ENCODE measurements around the gene GCHFR. TPM values are rescaled to one million over a fixed set of nuclear protein-coding genes. Genes with fewer than 3 reads are reported as not detected.

The GCHFR gene
- polyA plus RNA-seq, 6 donors from 2014 or later: 22.8 to 40.4 (median 27.6) TPM

DNA sequence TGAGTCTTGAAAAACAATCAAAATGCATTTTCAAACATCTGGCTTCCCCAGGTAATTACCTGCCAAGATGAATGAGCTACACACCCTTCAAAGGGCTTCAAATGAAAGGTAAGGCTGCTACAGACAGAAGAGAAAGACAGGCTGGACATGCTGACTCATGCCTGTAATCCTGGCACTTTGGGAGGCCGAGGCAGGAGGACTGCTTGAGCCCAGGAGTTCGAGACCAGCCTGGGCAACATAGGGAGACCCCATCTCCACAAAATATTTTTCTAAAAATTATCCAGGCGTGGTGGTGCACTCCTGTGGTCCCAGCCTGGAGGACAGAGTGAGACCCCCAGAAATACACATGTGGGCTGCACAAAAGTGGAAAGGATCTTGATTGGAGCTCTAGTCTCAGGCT is 28.5 kb downstream of the GCHFR start:
- DNase-seq: no peak
- no peaks in the 10 kb centered on the region for H3K9me3 Mint-ChIP-seq
- peak overlapping the region in 1 of 6 donors; percentile 32 for H3K27ac Mint-ChIP-seq
- no peaks in the 10 kb centered on the region for H3K27me3 Mint-ChIP-seq
- H3K4me3 Mint-ChIP-seq: no peak overlapping the region
- no peak for ATAC-seq (ENCODE audit: low read depth in 2 of 2)
- H3K36me3 Mint-ChIP-seq: peaks cover 0 to 4% of the 10 kb centered on the region in 2 donors
- peaks cover 22 to 31% (median 27%) of the 10 kb centered on the region in 3 donors for H3K4me1 Mint-ChIP-seq

DNA sequence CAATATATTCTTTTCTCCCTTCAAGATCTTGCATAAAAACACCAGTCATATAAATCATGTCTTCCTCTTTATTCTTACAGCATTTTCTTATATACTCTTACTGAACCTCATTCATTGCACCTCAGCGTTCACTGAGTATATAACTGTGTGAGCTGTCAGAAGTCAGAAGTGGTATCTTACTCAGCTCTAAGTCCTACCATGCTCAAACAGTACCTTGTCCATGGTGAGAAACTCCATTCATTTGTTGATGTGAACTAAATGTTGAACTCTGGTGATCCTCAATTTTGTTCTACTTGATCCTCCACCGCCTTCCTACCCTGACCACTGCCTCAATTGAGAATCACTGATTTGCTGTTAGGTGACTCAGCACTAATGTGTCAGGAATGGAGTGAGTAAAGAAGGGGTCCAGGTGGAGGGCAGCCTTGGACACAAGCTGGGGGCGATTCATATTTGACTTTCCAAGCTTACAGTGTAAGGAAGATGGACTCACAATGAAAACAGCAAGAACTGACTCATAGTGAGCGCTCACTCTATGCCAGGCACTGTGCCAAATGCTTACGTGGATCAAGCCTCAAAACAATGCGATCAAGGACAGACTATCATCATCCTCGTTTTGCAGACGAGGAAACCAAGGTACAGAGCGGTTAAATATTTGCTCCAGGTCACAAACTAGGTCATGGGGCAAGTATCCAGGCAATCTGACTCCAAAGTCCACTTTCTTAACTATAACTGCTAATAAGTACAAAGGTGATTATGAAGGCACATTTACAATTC is 29.5 kb downstream of the GCHFR start:
- Mint-ChIP-seq H3K27ac (peak overlapping the region in 1 of 6 donors; percentile 76), H3K9me3 (no peaks in the 10 kb centered on the region), H3K27me3 (no peaks in the 10 kb centered on the region), H3K4me1 (peaks cover 26 to 30% (median 27%) of the 10 kb centered on the region in 3 donors), H3K36me3 (peaks cover 6 to 10% of the 10 kb centered on the region in 2 donors), H3K4me3 (no peak overlapping the region)
- ATAC-seq (ENCODE audit: low read depth in 2 of 2) (no peak), DNase-seq (no peak)

DNA sequence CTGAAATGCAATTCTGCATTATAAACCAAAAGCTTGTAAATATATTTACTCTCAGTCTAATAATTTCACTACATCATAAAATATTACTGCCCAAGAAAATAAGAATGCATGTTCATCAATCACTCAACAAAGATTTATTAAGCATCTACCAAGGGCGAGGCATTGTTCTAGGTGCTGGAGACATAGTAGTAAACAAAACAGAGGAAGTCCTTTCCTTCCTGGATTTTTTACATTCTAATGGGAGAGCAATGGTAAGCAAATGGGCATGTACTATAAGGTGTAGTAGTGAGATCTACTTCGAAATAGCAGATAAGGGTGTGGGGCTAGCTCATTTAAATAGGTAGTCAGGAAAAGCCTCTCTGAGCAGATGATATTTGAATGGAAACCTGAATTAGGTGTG is 32.2 kb downstream of the GCHFR start:
- Mint-ChIP-seq H3K27ac (no peak overlapping the region), H3K4me1 (peaks cover 24 to 31% (median 27%) of the 10 kb centered on the region in 3 donors), H3K9me3 (no peaks in the 10 kb centered on the region), H3K4me3 (no peak overlapping the region), H3K27me3 (no peaks in the 10 kb centered on the region), H3K36me3 (peaks cover 8 to 10% of the 10 kb centered on the region in 2 donors)
- DNase-seq (no peak), ATAC-seq (ENCODE audit: low read depth in 2 of 2) (no peak)

DNA sequence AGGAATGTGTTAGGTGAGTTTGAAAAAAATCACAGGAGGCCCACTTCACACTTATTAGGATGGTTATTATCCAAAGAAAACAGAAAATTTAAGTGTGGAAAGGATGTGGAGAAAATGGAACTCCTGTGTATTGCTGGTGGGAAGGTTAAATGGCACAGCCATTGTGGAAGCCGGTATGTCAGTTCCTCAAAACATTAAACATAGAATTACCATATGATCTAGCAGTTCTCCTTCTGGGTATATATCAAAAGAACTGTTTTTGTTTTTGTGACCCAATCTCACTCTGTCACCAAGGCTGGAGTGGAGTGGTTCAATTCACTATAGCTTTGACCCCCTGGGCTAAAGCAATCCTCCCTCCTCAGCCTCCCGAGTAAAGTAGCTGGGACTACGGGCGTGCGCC is 32.6 kb downstream of the GCHFR start:
- Mint-ChIP-seq H3K27me3 (no peaks in the 10 kb centered on the region), H3K4me1 (peaks cover 26 to 31% (median 30%) of the 10 kb centered on the region in 3 donors), H3K4me3 (no peak overlapping the region), H3K27ac (no peak overlapping the region), H3K36me3 (peaks cover 10% of the 10 kb centered on the region in 2 donors), H3K9me3 (no peaks in the 10 kb centered on the region)
- DNase-seq: no peak
- ATAC-seq (ENCODE audit: low read depth in 2 of 2): no peak

DNA sequence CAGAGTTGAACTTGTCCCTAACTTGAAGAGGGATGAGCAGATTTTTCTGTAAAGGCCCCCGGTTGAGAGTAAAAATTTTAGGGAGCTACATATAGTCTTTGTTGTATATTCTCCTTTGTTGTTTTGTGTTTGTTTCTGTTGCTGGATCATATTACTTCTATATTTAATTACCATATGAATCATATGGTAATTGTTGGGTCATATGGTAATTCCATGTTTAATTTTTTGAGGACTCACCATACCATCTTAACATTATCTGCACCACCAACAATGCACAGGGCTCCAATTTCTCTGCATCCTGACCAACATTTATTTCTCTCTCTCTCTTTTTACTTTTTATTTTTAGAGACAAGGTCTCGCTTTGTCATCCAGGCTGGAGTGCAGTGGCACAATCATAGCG is 35.7 kb downstream of the GCHFR start:
- Mint-ChIP-seq H3K36me3 (peaks cover 6 to 16% of the 10 kb centered on the region in 2 donors), H3K27ac (no peak overlapping the region), H3K4me3 (no peak overlapping the region), H3K4me1 (peaks cover 24 to 31% (median 26%) of the 10 kb centered on the region in 3 donors), H3K9me3 (no peaks in the 10 kb centered on the region), H3K27me3 (no peaks in the 10 kb centered on the region)
- no peak for ATAC-seq (ENCODE audit: low read depth in 2 of 2)
- no peak for DNase-seq

DNA sequence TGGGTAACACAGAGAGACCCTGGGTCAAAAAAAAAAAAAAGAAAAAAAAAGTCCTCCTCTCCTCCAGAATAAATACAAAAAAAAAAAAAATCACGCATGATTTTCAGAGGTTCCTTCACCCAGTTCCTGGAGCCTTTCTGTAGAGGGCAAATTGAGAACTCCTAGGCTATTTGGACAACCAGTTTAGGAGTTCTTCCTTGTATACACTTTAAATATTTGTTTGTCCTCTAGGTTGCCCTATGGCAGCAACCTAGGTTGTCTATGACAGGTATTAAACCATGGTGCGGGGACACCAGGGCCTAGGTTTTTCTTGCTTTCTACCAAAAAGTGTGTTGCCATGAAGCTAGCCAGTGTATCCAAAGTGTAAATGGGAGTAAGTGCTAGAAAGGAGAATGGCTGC is 39.2 kb downstream of the GCHFR start:
- peaks cover 29 to 39% (median 31%) of the 10 kb centered on the region in 3 donors for H3K4me1 Mint-ChIP-seq
- DNase-seq (no peak), ATAC-seq (ENCODE audit: low read depth in 2 of 2) (no peak)
- no peaks in the 10 kb centered on the region for H3K27me3 Mint-ChIP-seq
- H3K36me3 Mint-ChIP-seq: peaks cover 3 to 20% of the 10 kb centered on the region in 2 donors
- no peaks in the 10 kb centered on the region for H3K9me3 Mint-ChIP-seq
- H3K4me3 Mint-ChIP-seq: peak overlapping the region in 1 of 8 donors; percentile 27
- H3K27ac Mint-ChIP-seq: no peak overlapping the region

DNA sequence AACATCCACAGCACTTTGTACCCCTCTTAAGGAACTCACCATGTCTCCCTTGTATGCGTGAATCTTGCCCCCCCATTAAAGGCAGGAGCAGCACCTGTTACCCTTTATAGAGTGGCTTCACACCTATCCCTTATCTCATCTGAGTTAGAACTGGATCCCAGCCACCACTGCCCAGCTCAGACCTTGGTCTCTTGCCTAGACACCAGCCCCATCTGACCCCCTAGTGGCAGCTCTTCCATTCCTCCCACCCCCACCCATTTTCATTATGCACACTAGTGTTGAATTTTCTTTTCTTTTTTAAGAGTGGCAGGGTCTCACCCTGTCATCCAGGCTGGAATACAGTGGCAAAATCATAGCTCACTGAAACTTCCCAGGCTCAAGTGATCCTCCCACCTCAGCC is 39.8 kb downstream of the GCHFR start:
- H3K9me3 Mint-ChIP-seq: no peaks in the 10 kb centered on the region
- H3K36me3 Mint-ChIP-seq: peaks cover 0 to 14% of the 10 kb centered on the region in 2 donors
- H3K4me3 Mint-ChIP-seq: peak overlapping the region in 1 of 8 donors; percentile 27
- H3K27ac Mint-ChIP-seq: peak overlapping the region in 1 of 6 donors; percentile 54
- ATAC-seq (ENCODE audit: low read depth in 2 of 2) (no peak), DNase-seq (no peak)
- peaks cover 27 to 39% (median 28%) of the 10 kb centered on the region in 3 donors for H3K4me1 Mint-ChIP-seq
- H3K27me3 Mint-ChIP-seq: no peaks in the 10 kb centered on the region

DNA sequence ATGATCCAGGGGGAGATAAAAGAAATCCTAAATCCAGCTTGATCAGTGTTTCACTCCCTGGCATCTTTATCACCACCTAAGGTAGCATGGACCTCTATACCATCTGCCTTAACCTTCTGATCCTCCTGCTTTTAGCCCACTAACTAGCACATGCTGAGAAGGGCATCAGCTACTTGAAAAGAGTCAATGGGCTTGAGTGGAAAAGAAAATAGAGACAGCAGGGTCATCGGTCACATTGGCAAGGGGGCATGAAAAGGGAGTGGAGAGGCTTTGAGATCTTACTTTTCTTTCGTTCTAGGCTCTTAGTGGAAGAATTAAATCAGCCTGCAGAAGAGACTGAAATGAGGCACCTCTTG is 42.8 kb downstream of the GCHFR start:
- H3K27me3 Mint-ChIP-seq: no peaks in the 10 kb centered on the region
- ATAC-seq (ENCODE audit: low read depth in 2 of 2) (no peak), DNase-seq (no peak)
- H3K27ac Mint-ChIP-seq: peak overlapping the region; percentile 90 to 99 (median 96)
- H3K4me1 Mint-ChIP-seq: peaks cover 18 to 35% (median 22%) of the 10 kb centered on the region in 3 donors
- peak overlapping the region; percentile 94 to 100 (median 98) for H3K4me3 Mint-ChIP-seq
- peaks cover 0 to 11% of the 10 kb centered on the region in 2 donors for H3K36me3 Mint-ChIP-seq
- no peaks in the 10 kb centered on the region for H3K9me3 Mint-ChIP-seq

DNA sequence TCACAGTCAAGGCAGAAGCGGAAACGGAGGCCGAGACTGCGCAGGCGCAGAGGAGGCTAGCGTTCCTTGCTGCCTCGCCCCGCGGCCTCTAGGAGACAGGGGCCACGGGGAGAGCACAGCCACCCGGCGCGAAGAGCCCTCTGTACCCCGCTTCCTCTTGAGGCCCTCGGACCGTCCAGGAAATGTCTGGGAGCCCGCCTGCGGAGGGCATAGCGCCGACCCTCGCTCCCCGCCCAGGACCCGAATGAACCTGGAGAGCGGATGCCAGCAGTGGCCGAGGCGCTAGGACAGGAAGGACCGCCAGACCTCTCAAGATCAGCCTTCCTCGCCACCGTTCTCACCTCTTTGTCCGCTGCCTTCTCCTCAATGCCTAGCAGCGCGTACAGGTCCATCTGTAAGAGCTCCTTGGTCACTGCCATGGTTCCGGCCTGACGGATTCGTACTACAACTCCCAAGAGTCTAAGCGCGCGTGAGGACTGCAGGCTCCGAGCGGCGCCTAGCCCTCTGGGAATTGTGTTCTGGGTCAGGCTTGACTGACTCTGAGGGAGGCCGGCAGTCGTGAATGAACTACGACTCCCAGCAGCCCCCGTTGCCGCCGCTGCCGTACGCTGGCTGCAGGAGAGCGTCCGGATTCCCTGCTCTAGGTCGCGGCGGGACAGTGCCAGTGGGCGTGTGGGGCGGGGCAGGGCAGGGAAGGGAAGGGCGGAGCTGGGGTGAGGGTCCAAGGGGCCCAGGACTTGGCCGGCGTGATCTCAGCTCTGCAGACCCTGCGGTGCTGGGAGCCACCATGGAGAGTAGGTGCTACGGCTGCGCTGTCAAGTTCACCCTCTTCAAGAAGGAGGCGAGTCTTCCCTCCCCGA is 43.4 kb downstream of the GCHFR start, which contains the start of the genes DNAJC17 and ZFYVE19:
TSS of gene DNAJC17 (minus strand) at position 446 of the 860 bp plus-strand sequence. CDS start at position 419, 27 bp downstream.
TSS of gene ZFYVE19 (plus strand) at position 62 of the 860 bp plus-strand sequence. CDS start at position 563, 501 bp downstream.
- ATAC-seq (ENCODE audit: low read depth in 2 of 2) (peak; percentile 96 to 97), DNase-seq (peak; percentile 91)
- peak within 1 kb of the TSS; percentile 90 to 99 (median 96) for H3K27ac Mint-ChIP-seq
- H3K4me1 Mint-ChIP-seq: peaks cover 14 to 32% (median 22%) of the 10 kb centered on the region in 3 donors
- H3K9me3 Mint-ChIP-seq: no peaks in the 10 kb centered on the region
- peaks cover 0 to 7% of the 10 kb centered on the region in 2 donors for H3K36me3 Mint-ChIP-seq
- H3K4me3 Mint-ChIP-seq: peak within 1 kb of the TSS; percentile 94 to 100 (median 98)
- H3K27me3 Mint-ChIP-seq: no peaks in the 10 kb centered on the region

DNA sequence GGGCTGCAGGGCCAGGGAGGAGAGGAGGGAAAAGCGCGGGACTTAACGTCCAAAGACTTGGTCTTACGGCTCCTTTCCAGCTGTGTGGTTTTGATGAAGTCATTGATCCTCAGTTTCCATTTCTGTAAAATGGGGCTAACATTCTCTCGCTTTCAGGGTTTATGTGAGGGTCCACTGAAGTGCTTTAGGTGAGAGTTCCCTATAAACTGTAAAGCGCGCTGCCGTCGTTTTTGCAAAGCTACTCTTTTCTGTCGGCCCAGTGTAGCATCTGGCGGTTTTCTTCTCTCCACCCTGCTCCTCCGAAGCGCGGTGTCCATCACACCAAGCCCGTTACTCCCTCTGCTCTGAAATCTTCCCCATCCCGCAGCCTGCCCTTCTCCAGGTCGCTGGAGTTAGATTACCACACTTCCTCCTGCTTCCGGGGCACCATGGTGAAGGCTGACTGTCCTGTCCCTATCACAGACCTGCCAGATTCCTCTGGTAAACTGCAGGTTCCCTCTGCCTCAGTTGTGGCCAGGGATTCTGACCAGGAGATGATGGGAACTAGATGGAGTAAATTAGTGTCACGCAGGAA is 44.1 kb downstream of the GCHFR start:
- peak overlapping the region; percentile 94 to 100 (median 98) for H3K4me3 Mint-ChIP-seq
- H3K27me3 Mint-ChIP-seq: no peaks in the 10 kb centered on the region

DNA sequence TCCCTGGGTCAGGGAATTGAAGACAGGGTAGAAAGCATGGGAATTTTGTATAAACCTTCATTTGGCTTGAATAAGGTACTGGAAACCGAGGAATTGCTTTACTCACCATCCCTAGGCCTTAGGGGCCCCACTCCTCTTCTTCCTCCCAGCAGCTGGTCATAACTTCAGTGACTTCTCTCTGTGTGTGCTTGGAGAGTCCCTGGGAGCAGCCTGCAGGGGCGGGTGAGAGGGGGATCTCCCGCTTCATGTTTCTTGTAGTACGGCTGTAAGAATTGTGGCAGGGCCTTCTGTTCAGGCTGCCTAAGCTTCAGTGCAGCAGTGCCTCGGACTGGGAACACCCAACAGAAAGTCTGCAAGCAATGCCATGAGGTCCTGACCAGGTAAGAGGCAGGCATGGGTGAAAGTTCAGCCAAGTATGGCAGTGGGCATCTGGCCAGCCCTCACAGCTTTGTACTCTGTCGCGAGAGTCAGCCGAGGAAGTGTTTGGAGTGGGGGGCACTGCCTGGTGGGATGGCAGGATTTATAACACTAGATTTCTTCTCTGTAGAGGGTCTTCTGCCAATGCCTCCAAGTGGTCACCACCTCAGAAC is 45.1 kb downstream of the GCHFR start:
- no peak for ATAC-seq (ENCODE audit: low read depth in 2 of 2)
- Mint-ChIP-seq H3K4me3 (peak overlapping the region; percentile 68 to 100 (median 96)), H3K27ac (peak overlapping the region in 1 of 6 donors; percentile 71)

More for the DNA sequence above, 44.1 kb downstream of the GCHFR start:
- H3K9me3 Mint-ChIP-seq: no peaks in the 10 kb centered on the region
- peak overlapping the region in 4 of 6 donors; percentile 58 to 99 (median 95) for H3K27ac Mint-ChIP-seq
- no peak for ATAC-seq (ENCODE audit: low read depth in 2 of 2)
- peaks cover 14 to 32% (median 22%) of the 10 kb centered on the region in 3 donors for H3K4me1 Mint-ChIP-seq
- no peak for DNase-seq
- H3K36me3 Mint-ChIP-seq: peaks cover 0 to 7% of the 10 kb centered on the region in 2 donors

DNA sequence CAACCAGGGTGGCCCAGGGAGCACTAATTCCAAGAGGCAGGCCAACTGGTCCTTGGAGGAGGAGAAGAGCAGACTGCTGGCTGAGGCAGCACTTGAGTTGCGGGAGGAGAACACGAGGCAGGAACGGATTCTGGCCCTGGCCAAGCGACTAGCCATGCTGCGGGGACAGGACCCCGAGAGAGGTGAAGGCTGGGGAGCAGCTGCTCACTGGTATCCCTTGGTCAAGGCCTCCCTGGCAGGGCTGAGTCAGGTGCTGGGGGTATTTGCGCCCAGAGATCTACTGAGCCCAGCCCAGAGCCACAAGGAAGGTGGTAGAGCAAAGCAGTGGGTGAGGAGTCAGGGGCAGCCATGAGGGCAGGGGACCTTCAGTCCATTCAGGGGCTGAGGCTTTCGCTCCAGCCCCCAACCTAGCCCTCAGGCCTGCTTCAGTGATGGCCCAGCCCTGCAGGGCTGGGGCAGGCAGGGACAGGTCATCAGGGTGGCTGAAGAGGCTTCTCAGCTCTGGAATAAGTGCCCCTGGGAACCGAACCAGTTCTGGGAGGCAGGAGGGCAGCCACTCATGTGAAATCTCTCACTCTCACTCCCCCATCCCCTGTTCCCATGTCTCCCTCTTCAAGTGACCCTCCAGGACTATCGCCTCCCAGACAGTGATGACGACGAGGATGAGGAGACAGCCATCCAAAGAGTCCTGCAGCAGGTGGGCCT is 49.0 kb downstream of the GCHFR start:
- no peaks in the 10 kb centered on the region for H3K27me3 Mint-ChIP-seq
- ATAC-seq (ENCODE audit: low read depth in 2 of 2) (no peak), DNase-seq (no peak)
- H3K9me3 Mint-ChIP-seq: no peaks in the 10 kb centered on the region
- H3K27ac Mint-ChIP-seq: no peak overlapping the region
- H3K4me3 Mint-ChIP-seq: no peak overlapping the region
- peaks cover 0 to 12% of the 10 kb centered on the region in 2 donors for H3K36me3 Mint-ChIP-seq
- peaks cover 4 to 8% (median 6%) of the 10 kb centered on the region in 3 donors for H3K4me1 Mint-ChIP-seq

More for the DNA sequence above, 45.1 kb downstream of the GCHFR start:
- H3K9me3 Mint-ChIP-seq: no peaks in the 10 kb centered on the region
- no peak for DNase-seq
- peaks cover 0 to 7% of the 10 kb centered on the region in 2 donors for H3K36me3 Mint-ChIP-seq
- H3K4me1 Mint-ChIP-seq: peaks cover 14 to 27% (median 22%) of the 10 kb centered on the region in 3 donors
- no peaks in the 10 kb centered on the region for H3K27me3 Mint-ChIP-seq
